Activated CD4-positive, alpha-beta memory T cell treated with anti-CD3 and anti-CD28 coated beads for 36 hours (primary cell): ENCODE results near the gene MSI1. TPM values are rescaled to one million over a fixed set of nuclear protein-coding genes. Genes with fewer than 3 reads are reported as not detected.

ENCODE experiments used
- CTCF ChIA-PET: fragments of 350-600 bp; sonication (Branson Sonifier 250); formaldehyde crosslinking; loops from one replicate; lab custom pipeline; 2021; ENCODE audit warnings: antibody characterized with exemption, inconsistent platforms; lab: Charles Lee
- POLR2A ChIA-PET: fragments of 350-600 bp; sonication (Branson Sonifier 250); formaldehyde crosslinking; loops from one replicate; lab custom pipeline; 2021; ENCODE audit warnings: antibody characterized with exemption; lab: Charles Lee
- DNase-seq: peaks from one replicate; pipeline ENCODE4 v3.0.0-alpha.2; 2020
- H3K27ac Mint-ChIP-seq: one replicate; pipeline ENCODE4 v1.8.0; 2021; ENCODE audit warnings: mixed read lengths
- H3K27me3 Mint-ChIP-seq: one replicate; pipeline ENCODE4 v1.8.0; 2021; ENCODE audit warnings: mixed read lengths
- H3K36me3 Mint-ChIP-seq: one replicate; pipeline ENCODE4 v1.8.0; 2021; ENCODE audit warnings: mixed read lengths
- H3K4me1 Mint-ChIP-seq: one replicate; pipeline ENCODE4 v1.8.0; 2021; ENCODE audit warnings: low read depth, mixed read lengths
- H3K4me3 Mint-ChIP-seq: one replicate; pipeline ENCODE4 v1.8.0; 2021; ENCODE audit warnings: mild to moderate bottlenecking, mixed read lengths
- H3K9me3 Mint-ChIP-seq: one replicate; pipeline ENCODE4 v1.8.0; 2021; ENCODE audit warnings: mixed read lengths
- intact Hi-C: fragments of 100-400 bp; cut with micrococcal nuclease; formaldehyde crosslinking; loops from one replicate; pipeline ENCODE4 v1.15.1; 2023
- total RNA-seq, 2 experiments: library from RNA; stranded (reverse); gene quantifications; one replicate each; pipeline ENCODE4 v1.2.3, GENCODE V29; 2021

MSI1 gene
- total RNA-seq, 2 experiments from 2014 or later = 1.5 to 2.7 TPM

DNA sequence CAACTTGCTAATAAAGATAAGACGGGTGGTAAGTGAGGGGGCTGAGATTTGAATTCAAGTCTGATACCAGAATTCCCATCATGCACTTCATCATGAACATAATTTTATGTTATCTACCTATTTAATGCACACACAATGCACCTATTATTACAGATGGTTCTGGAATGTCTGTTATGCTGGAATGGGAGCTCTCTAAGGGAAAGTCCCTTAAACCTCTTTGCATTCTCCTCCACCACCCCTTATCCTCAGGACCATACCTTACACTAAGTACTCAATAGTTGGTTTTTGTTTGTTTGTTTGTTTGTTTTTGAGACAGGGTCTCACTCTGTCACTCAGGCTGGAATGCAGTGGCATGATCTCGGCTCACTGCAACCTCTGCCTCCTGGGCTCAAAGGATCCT is 7.0 kb upstream of the MSI1 start:
- Mint-ChIP-seq H3K9me3 (no peaks in the 10 kb centered on the region), H3K27me3 (peaks cover 38% of the 10 kb centered on the region), H3K4me3 (no peak overlapping the region), H3K27ac (no peak overlapping the region), H3K36me3 (no peaks in the 10 kb centered on the region), H3K4me1 (no peaks in the 10 kb centered on the region)
- intact Hi-C loops = no loop called here
- ChIA-PET POLR2A (no interaction called here), CTCF (interaction anchor here (0.9 to 2.2 kb wide), 2 partner anchors 8 to 19 kb away, joined by 3 to 6 read pairs; no protein-coding TSS in a partner anchor)
- no peak for DNase-seq

DNA sequence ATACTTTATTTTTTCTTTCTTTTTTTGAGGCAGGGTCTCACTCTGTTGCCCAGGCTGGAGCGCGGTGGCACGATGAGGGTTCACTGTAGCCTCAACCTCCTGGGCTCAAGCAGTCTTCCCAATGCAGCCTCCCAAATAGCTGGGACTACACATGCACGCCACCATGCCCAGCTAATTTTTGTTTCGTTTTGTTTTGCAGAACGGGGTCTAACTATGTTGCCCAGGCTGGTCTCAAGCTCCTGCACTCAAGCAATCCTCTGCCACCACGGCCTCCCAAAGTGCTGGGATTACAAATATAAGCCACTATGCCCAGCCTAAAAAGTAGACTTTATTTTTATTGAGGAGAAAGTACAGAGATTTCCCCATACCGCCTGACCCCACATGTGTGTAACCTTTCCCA is 4.7 kb upstream of the MSI1 start:
- H3K36me3 Mint-ChIP-seq = no peaks in the 10 kb centered on the region
- H3K4me1 Mint-ChIP-seq = peaks cover 9% of the 10 kb centered on the region
- no peaks in the 10 kb centered on the region for H3K9me3 Mint-ChIP-seq
- DNase-seq = no peak
- peaks cover 50% of the 10 kb centered on the region for H3K27me3 Mint-ChIP-seq
- intact Hi-C loops = no loop called here
- ChIA-PET POLR2A (interaction anchor here (0.6 to 0.7 kb wide), 2 partner anchors 26 to 1403 kb away, joined by 3 read pairs; no protein-coding TSS in a partner anchor), CTCF (no interaction called here)
- H3K4me3 Mint-ChIP-seq = no peak overlapping the region
- H3K27ac Mint-ChIP-seq = no peak overlapping the region

DNA sequence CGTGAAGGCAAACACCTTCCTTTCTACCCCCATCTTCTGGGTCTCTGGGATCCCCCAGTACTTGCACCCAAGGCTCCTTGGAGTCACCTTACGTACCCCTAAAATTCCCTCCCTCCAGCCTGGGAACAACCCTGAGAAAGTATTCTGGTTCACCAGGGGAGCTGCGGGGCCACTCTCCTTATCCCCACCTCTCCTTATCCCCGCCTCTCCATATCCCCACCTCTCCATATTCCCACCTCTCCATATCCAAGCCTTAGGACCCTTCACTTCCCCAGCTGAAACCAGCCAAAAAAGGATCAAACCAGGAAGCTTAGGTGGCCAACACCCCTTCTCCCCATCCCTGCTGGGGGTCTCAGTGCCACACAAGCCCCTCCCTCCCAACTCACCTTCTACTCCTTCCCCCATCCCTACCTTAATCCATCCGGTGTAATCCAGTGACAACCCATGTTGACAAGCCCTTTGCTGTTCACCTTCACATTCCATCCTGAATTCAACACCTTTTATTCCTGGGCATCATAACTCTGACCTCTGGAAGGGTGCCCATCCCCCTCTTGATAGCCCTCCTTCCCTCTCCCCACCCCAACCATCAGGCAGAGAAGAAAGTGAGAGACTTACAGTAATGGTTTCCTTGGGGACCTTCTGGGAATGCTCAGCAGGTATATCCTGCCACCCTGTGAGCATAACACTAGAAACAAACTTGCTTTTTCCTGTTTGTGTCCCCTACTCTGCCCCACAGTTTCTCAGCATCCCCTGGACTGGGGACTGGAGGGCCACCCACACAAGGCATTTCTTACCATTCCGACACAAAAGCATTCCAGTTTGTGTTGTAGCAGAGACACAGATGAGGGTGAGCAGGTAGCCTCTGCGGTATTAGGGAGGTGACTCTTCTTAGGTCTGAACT is 1.6 kb upstream of the MSI1 start:
- no peaks in the 10 kb centered on the region for H3K36me3 Mint-ChIP-seq
- no peak overlapping the region for H3K27ac Mint-ChIP-seq
- H3K27me3 Mint-ChIP-seq = peaks cover 60% of the 10 kb centered on the region
- no peaks in the 10 kb centered on the region for H3K9me3 Mint-ChIP-seq
- ChIA-PET POLR2A (no interaction called here), CTCF (no interaction called here)
- DNase-seq = no peak
- peaks cover 16% of the 10 kb centered on the region for H3K4me1 Mint-ChIP-seq
- H3K4me3 Mint-ChIP-seq = peak overlapping the region; percentile 64
- intact Hi-C loops = no loop called here

GRCh38 chr12:120369603-120370342 is 809 bp upstream of the MSI1 start:
- Mint-ChIP-seq H3K4me3 (peak overlapping the region; percentile 64), H3K36me3 (no peaks in the 10 kb centered on the region), H3K4me1 (peaks cover 16% of the 10 kb centered on the region), H3K27ac (no peak overlapping the region), H3K27me3 (peaks cover 65% of the 10 kb centered on the region), H3K9me3 (no peaks in the 10 kb centered on the region)
- no peak for DNase-seq
- POLR2A ChIA-PET = no interaction called here
- intact Hi-C loops = no loop called here
- CTCF ChIA-PET = no interaction called here

- intact Hi-C loops = no loop called here
- ChIA-PET CTCF (interaction anchor here (0.6 to 3.5 kb wide), 17 partner anchors 8 to 511 kb away, joined by 3 to 24 read pairs (median 4); partner anchors contain the start of genes COX6A1, PLA2G1B and SIRT4), POLR2A (interaction anchor here (0.6 to 1.3 kb wide), 3 partner anchors 14 to 75 kb away, joined by 3 to 4 read pairs (median 4); partner anchors contain the start of gene RNU4-1)
- no peaks in the 10 kb centered on the region for H3K36me3 Mint-ChIP-seq
- H3K9me3 Mint-ChIP-seq = no peaks in the 10 kb centered on the region
- H3K27me3 Mint-ChIP-seq = peaks cover 71% of the 10 kb centered on the region
- peak overlapping the region; percentile 61 for H3K4me3 Mint-ChIP-seq
- peaks cover 16% of the 10 kb centered on the region for H3K4me1 Mint-ChIP-seq
- H3K27ac Mint-ChIP-seq = no peak overlapping the region
- DNase-seq = peak; percentile 67
Observed at GRCh38 chr12:120367924-120368788, 808 bp downstream of the MSI1 start.

DNA sequence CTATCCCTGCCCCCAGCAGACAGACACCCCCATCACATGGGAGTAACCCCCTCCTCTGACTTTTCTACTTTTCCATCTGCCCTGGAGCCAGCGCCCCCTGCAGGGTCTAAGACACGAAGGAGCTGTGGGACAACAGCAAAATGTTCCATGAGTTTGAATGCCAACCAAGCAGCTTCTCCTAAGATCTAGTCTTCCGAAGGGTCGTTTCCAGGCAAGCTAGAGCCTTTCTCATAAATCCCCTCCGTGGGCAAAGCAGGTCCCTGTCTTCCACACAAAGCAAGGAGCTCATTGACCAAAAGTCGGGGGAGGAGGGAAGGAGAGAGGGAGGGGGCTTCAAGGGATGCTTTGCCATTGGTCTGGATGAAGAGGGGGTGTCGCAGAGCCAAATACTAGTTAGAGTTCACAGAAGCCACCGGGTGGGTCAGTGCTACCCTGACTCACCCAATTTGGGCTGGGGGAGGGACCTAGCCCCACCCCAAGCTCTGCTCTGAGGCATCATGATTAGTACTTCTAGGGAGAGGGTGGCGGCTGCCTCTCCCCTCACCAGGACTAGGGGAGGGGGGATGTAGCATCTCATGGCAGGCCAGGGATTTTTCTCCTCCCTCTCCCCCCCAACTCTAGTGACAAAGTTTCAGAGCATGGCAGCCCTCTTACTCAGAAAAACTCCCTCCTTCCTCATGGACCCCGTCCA is 1.6 kb downstream of the MSI1 start:
- Mint-ChIP-seq H3K36me3 (no peaks in the 10 kb centered on the region), H3K9me3 (no peaks in the 10 kb centered on the region), H3K4me1 (peaks cover 16% of the 10 kb centered on the region), H3K4me3 (peak overlapping the region; percentile 61), H3K27me3 (peaks cover 72% of the 10 kb centered on the region), H3K27ac (no peak overlapping the region)
- ChIA-PET CTCF (interaction anchor here (0.6 to 3.5 kb wide), 27 partner anchors 8 to 511 kb away, joined by 3 to 24 read pairs (median 4); partner anchors contain the start of genes COX6A1, PLA2G1B, POP5 and SIRT4), POLR2A (interaction anchor here (0.6 to 1.3 kb wide), 3 partner anchors 14 to 74 kb away, joined by 3 to 4 read pairs (median 4); partner anchors contain the start of gene RNU4-1)
- peak; percentile 30 for DNase-seq
- intact Hi-C loops = no loop called here

DNA sequence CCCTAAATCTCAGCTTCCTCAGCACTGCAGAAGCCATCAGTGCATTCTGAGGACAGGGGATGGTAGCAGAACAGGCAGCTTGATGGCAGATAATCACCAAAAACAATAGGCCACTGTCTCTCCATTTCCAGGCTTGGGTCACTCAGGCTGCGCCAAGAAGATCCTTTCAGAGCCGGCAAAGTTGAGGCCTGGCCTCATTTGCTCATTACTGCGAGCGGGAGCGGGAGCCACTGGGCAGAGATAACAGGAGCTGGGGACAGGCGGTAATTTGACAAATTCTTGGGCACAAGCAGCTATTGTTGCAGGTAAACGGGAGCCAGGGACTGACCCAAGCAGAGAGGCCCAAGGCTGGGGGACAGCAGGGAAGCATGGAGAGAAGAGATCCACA is 2.1 kb downstream of the MSI1 start:
- peaks cover 73% of the 10 kb centered on the region for H3K27me3 Mint-ChIP-seq
- intact Hi-C loops = no loop called here
- ChIA-PET CTCF (interaction anchor here (0.6 to 3.5 kb wide), 25 partner anchors 8 to 214 kb away, joined by 3 to 24 read pairs (median 4); partner anchors contain the start of genes COX6A1, PLA2G1B and POP5), POLR2A (interaction anchor here (0.7 kb wide), 1 partner anchor 74 kb away, joined by 4 read pairs; the partner anchor contains the start of gene RNU4-1)
- H3K9me3 Mint-ChIP-seq = no peaks in the 10 kb centered on the region
- no peaks in the 10 kb centered on the region for H3K36me3 Mint-ChIP-seq
- no peak overlapping the region for H3K27ac Mint-ChIP-seq
- no peak for DNase-seq
- no peak overlapping the region for H3K4me3 Mint-ChIP-seq
- peaks cover 16% of the 10 kb centered on the region for H3K4me1 Mint-ChIP-seq

GRCh38 chr12:120366341-120366705 is 2.6 kb downstream of the MSI1 start:
- no peaks in the 10 kb centered on the region for H3K36me3 Mint-ChIP-seq
- H3K4me1 Mint-ChIP-seq = peaks cover 16% of the 10 kb centered on the region
- no peak overlapping the region for H3K27ac Mint-ChIP-seq
- CTCF ChIA-PET = interaction anchor here (1.0 to 3.5 kb wide), 11 partner anchors 8 to 138 kb away, joined by 3 to 24 read pairs (median 6); partner anchors contain the start of gene COX6A1
- intact Hi-C loops = no loop called here
- no peak overlapping the region for H3K4me3 Mint-ChIP-seq
- H3K27me3 Mint-ChIP-seq = peaks cover 68% of the 10 kb centered on the region
- POLR2A ChIA-PET = no interaction called here
- no peak for DNase-seq
- no peaks in the 10 kb centered on the region for H3K9me3 Mint-ChIP-seq

DNA sequence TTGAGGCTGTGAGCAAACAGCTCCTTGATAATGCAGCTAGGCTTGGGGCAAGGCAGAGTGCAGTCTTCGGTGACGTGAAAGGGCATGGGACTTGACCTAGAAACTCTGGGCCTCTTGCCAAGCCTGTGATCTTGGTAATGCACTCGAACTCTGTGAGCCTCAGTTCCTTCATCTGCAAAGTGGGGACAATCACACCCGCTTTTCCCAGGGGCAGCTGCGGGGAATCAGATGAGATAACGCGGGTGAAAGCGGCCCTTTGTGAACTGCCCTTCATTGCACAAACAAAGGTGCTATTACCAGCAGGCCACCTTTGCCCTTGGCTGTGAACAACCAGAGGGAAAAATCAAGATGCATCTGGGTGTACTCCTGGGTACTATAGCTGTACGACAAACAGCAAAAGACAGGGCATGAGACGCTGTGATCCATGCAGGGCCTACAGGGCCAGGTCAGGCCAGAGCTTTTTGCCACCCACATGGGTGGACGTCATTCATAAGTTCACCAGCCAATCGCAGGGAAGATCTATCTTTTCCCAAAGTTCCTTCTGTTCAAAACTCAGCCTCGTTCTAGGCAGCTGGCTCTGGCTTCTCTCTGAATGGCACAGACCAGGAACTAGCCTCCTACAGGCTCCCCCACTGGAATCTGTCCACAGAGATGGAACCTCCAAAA is 3.2 kb downstream of the MSI1 start:
- ChIA-PET POLR2A (no interaction called here), CTCF (interaction anchor here (1.1 to 3.5 kb wide), 5 partner anchors 8 to 72 kb away, joined by 3 to 24 read pairs (median 12); partner anchors contain the start of gene COX6A1)
- Mint-ChIP-seq H3K27ac (no peak overlapping the region), H3K4me3 (no peak overlapping the region), H3K27me3 (peaks cover 66% of the 10 kb centered on the region), H3K36me3 (no peaks in the 10 kb centered on the region), H3K4me1 (peaks cover 16% of the 10 kb centered on the region), H3K9me3 (no peaks in the 10 kb centered on the region)
- DNase-seq = no peak
- intact Hi-C loops = no loop called here

- POLR2A ChIA-PET = interaction anchor here (1.3 kb wide), 1 partner anchor 47 kb away, joined by 4 read pairs; no protein-coding TSS in a partner anchor
- intact Hi-C loops = no loop called here
- H3K9me3 Mint-ChIP-seq = no peaks in the 10 kb centered on the region
Observed at GRCh38 chr12:120364487-120364886, 4.5 kb downstream of the MSI1 start.

More at GRCh38 chr12:120364487-120364886, 4.5 kb downstream of the MSI1 start:
- Mint-ChIP-seq H3K4me3 (no peak overlapping the region), H3K27ac (no peak overlapping the region), H3K27me3 (peaks cover 61% of the 10 kb centered on the region), H3K36me3 (no peaks in the 10 kb centered on the region), H3K4me1 (peaks cover 8% of the 10 kb centered on the region)
- no peak for DNase-seq
- CTCF ChIA-PET = no interaction called here
